Esophagus muscularis mucosa (tissue), 4 donors: ENCODE data around the gene CTDSPL2. TPM values are rescaled to one million over a fixed set of nuclear protein-coding genes. Genes with fewer than 3 reads are reported as not detected.
"Not testable (repeated sequence)": the region's sequence is repeated elsewhere in the genome, so short reads cannot be mapped to it uniquely, and the experiment has no call there.

Experiments used
- DNase-seq: peaks from one replicate; pipeline ENCODE4 v3.0.0-alpha.2; 2017; ENCODE audit errors: extremely low spot score
- H3K27ac ChIP-seq, 4 donors: fragments of 200-600 bp; sonication (generic); replicated peaks in 1 of 4; 1 replicate in 3 of 4; 2 replicates in 1 of 4; pipeline ENCODE4 v1.5.1; 2016 to 2019; ENCODE audit warnings: mild to moderate bottlenecking in 1 of 4
- H3K27me3 ChIP-seq, 4 donors: fragments of 200-600 bp; sonication (generic); one replicate each; pipeline versions ENCODE4 v1.5.1 to v1.6.0; 2016 to 2019
- H3K36me3 ChIP-seq, 4 donors: fragments of 200-600 bp; sonication (generic); one replicate each; pipeline ENCODE4 v1.5.1; 2016 to 2019
- H3K4me1 ChIP-seq, 4 donors: fragments of 200-600 bp; sonication (generic); one replicate each; pipeline ENCODE4 v1.5.1; 2016 to 2019
- H3K4me3 ChIP-seq, 4 donors: fragments of 200-600 bp; sonication (generic); 1 replicate in 2 of 4; 2 replicates in 2 of 4; pipeline ENCODE4 v1.5.1; 2016 to 2019; ENCODE audit warnings: mild to moderate bottlenecking in 4 of 4, moderate library complexity in 1 of 4
- H3K9me3 ChIP-seq, 4 donors: fragments of 200-600 bp; sonication (generic); 1 replicate in 3 of 4; 2 replicates in 1 of 4; pipeline ENCODE4 v1.5.1; 2016 to 2019
- EP300 ChIP-seq: sonication (generic); formaldehyde crosslinking; IDR thresholded peaks from one replicate; pipeline ENCODE4 v1.6.1; 2017; ENCODE audit warnings: antibody characterized with exemption
- POLR2A ChIP-seq: fragments of 450-650 bp; IDR thresholded peaks from one replicate; pipeline ENCODE4 v1.6.1; 2017; ENCODE audit warnings: antibody characterized with exemption, moderate library complexity, mild to moderate bottlenecking, low read depth
- POLR2AphosphoS5 ChIP-seq, 2 donors: sonication (generic); formaldehyde crosslinking; IDR thresholded peaks; one replicate each; pipeline ENCODE4 v1.6.1; 2017; ENCODE audit warnings: antibody characterized with exemption in 2 of 2
- WGBS: methylation state at CpG from one replicate; pipeline ENCODE4 v1.1.5; 2018; 5-methylcytosine and 5-hydroxymethylcytosine counted together
- intact Hi-C: fragments of 100-400 bp; cut with DNase I; formaldehyde crosslinking; loops from one replicate; pipeline ENCODE4 v1.15.1; 2023
- total RNA-seq, 4 donors: library from RNA; depleted of rRNA; stranded (reverse); fragments of >200 nt; gene quantifications; one replicate each; pipeline versions ENCODE4 v1.1.0 to v1.2.1, GENCODE V29; 2016
- TF ChIP-seq, protein P1 (sequence below), 3 experiments: fragments of 200-600 bp in 2 of 3; fragments of 450-650 bp in 1 of 3; sonication (generic) in 2 of 3; IDR thresholded peaks; one replicate each; pipeline ENCODE4 v1.5.1; 2017 to 2019; ENCODE audit warnings: antibody characterized with exemption in 3 of 3, mild to moderate bottlenecking in 2 of 3, moderate library complexity in 1 of 3

The CTDSPL2 gene
- total RNA-seq, 4 donors from 2014 or later: 28.8 to 46.4 (median 43.8) TPM

- TF ChIP-seq EP300: no peak
- TF ChIP-seq POLR2AphosphoS5 (IDR thresholded peaks at IDR 0.05): no peak
- TF ChIP-seq POLR2A: no peak
- TF ChIP-seq, protein P1, sequence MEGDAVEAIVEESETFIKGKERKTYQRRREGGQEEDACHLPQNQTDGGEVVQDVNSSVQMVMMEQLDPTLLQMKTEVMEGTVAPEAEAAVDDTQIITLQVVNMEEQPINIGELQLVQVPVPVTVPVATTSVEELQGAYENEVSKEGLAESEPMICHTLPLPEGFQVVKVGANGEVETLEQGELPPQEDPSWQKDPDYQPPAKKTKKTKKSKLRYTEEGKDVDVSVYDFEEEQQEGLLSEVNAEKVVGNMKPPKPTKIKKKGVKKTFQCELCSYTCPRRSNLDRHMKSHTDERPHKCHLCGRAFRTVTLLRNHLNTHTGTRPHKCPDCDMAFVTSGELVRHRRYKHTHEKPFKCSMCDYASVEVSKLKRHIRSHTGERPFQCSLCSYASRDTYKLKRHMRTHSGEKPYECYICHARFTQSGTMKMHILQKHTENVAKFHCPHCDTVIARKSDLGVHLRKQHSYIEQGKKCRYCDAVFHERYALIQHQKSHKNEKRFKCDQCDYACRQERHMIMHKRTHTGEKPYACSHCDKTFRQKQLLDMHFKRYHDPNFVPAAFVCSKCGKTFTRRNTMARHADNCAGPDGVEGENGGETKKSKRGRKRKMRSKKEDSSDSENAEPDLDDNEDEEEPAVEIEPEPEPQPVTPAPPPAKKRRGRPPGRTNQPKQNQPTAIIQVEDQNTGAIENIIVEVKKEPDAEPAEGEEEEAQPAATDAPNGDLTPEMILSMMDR (IDR thresholded peaks at IDR 0.05): no peak
- 94% methylated on average over 4 of the region's 4 CpGs for WGBS
- Histone ChIP-seq H3K27ac (peak overlapping the region; percentile 54 to 61 (median 58)), H3K4me3 (peak overlapping the region in 2 of 4 donors; percentile 3 to 7), H3K4me1 (peaks cover 53 to 83% (median 77%) of the 10 kb centered on the region in 4 donors), H3K27me3 (no peaks in the 10 kb centered on the region), H3K9me3 (no peaks in the 10 kb centered on the region), H3K36me3 (peaks cover 0 to 18% (median 9%) of the 10 kb centered on the region in 4 donors)
- intact Hi-C loops: no loop called here
- DNase-seq: no peak
Measured at GRCh38 chr15:44541282-44541958, 114.0 kb downstream of the CTDSPL2 start.

DNA sequence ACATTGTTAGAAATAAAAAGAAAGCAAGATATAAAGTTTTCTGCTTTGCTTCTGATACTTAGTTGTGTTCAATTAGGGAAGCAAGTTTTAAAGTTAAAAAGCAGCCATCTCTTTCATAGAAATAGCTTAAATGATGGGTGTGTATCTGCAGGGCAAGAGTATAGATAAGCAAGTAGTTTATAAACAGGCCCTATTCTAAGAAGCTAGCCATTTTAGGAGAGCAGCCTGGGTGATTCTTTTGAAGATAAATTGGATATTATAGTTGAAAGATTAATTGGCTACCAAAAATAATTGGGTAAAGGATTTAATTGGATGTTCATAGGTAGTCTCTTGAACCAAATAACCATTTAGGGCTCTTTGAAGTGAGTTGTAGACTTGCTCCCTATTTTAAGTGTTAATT, 115.2 kb downstream of the CTDSPL2 start:
- Histone ChIP-seq H3K4me1 (peaks cover 55 to 89% (median 84%) of the 10 kb centered on the region in 4 donors), H3K9me3 (no peaks in the 10 kb centered on the region), H3K27ac (peak overlapping the region; percentile 54 to 61 (median 58)), H3K4me3 (no peak overlapping the region), H3K27me3 (no peaks in the 10 kb centered on the region), H3K36me3 (peaks cover 0 to 18% (median 9%) of the 10 kb centered on the region in 4 donors)
- no peak for DNase-seq
- intact Hi-C loops: no loop called here
- TF ChIP-seq POLR2AphosphoS5 (IDR thresholded peaks at IDR 0.05): no peak

GRCh38 chr15:44544745-44545144, 117.3 kb downstream of the CTDSPL2 start:
- H3K27me3 ChIP-seq, H3K9me3 ChIP-seq, intact Hi-C loops, H3K4me3 ChIP-seq, DNase-seq, H3K27ac ChIP-seq: not testable (repeated sequence)
- 89% methylated on average over 5 of the region's 5 CpGs for WGBS
- Histone ChIP-seq H3K36me3 (peaks cover 0 to 13% (median 1%) of the 10 kb centered on the region in 4 donors), H3K4me1 (peaks cover 43 to 69% (median 67%) of the 10 kb centered on the region in 4 donors)

DNA sequence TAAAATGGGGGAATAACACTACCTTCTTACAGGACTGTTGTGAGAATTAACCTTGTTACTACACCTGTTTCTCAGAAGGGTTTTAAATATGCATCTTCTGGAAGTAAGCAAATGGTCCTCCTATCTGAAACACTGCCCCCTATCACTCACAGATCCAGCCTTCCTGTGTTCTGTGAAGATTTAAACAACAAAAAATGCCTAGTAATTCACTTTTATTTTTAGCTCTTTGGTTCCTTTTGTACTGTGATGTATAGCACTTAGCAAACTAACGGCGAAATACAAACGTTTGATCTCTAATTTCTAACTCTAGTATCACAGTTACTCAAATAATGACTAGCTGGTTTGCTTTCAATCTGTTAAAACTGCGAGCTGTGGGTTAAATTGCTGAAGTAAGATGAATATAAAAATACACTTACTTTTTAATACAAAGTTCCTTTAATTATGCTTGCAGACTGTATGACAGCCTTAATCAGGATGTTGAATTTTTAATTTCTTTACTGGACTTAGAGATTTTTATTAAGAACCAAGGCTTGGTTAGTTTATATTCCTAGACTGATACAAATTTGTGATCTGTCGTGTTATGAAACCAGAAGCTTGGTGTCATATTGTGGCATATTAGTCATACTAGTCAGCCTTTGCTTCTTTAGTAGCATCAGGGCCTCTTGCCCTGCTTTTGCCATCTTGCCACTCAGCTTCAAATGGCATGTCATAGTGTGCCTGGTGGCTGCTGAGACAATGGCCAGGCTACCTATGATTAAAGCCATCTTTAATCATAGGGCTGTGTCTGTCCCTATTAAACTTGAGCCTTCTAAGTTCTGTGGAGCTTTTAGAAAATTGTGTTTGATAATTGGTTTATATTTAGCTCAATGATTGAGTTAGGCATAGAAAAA, 118.7 kb downstream of the CTDSPL2 start:
- TF ChIP-seq, protein P1 (IDR thresholded peaks at IDR 0.05): peak in 1 of 3 experiments; percentile 17
- TF ChIP-seq EP300: no peak
- DNase-seq: no peak
- Histone ChIP-seq H3K4me3 (no peak overlapping the region), H3K27ac (peak overlapping the region in 1 of 4 donors; percentile 11), H3K9me3 (no peaks in the 10 kb centered on the region), H3K36me3 (peaks cover 0 to 17% (median 2%) of the 10 kb centered on the region in 4 donors), H3K4me1 (peaks cover 39 to 63% (median 61%) of the 10 kb centered on the region in 4 donors), H3K27me3 (no peaks in the 10 kb centered on the region)
- WGBS: 49% methylated on average over 5 of the region's 5 CpGs
- intact Hi-C loops: no loop called here

DNA sequence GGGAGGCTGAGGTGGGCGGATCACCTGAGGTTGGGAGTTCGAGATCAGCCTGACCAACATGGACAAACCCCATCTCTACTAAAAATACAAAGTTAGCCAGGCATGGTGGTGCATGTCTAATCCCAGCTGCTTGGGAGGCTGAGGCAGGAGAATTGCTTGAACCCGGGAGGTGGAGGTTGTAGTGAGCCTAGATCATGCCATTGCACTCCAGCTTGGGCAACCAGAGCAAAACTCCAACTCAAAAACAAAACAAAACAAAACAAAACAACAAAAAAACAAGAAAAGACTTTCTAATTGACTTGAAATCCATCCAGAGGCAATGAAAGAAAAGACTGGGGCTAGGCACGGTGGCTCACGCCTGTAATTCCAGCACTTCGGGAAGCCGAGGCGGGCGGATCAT, 121.7 kb downstream of the CTDSPL2 start:
- H3K4me1 ChIP-seq: peaks cover 16 to 34% (median 31%) of the 10 kb centered on the region in 4 donors
- intact Hi-C loops, H3K27ac ChIP-seq, H3K27me3 ChIP-seq, H3K9me3 ChIP-seq, DNase-seq, H3K4me3 ChIP-seq: not testable (repeated sequence)
- H3K36me3 ChIP-seq: peaks cover 21 to 47% (median 30%) of the 10 kb centered on the region in 4 donors
- WGBS: 95% methylated on average over 9 of the region's 9 CpGs

GRCh38 chr15:44550256-44550655, 122.8 kb downstream of the CTDSPL2 start:
- WGBS: 35% methylated on average over 3 of the region's 3 CpGs
- H3K36me3 ChIP-seq: peaks cover 27 to 55% (median 40%) of the 10 kb centered on the region in 4 donors

More at GRCh38 chr15:44550256-44550655, 122.8 kb downstream of the CTDSPL2 start:
- Histone ChIP-seq H3K9me3 (no peaks in the 10 kb centered on the region), H3K4me3 (no peak overlapping the region), H3K27me3 (no peaks in the 10 kb centered on the region), H3K4me1 (peaks cover 19 to 31% (median 25%) of the 10 kb centered on the region in 4 donors), H3K27ac (no peak overlapping the region)
- intact Hi-C loops: no loop called here
- no peak for DNase-seq
- TF ChIP-seq POLR2A (no peak), POLR2AphosphoS5 (IDR thresholded peaks at IDR 0.05) (no peak), EP300 (no peak)
- TF ChIP-seq, protein P1 (IDR thresholded peaks at IDR 0.05): peak in 2 of 3 experiments; percentile 21 to 41
